ENCODE results near the gene DDOST.

Gene DDOST

DNA sequence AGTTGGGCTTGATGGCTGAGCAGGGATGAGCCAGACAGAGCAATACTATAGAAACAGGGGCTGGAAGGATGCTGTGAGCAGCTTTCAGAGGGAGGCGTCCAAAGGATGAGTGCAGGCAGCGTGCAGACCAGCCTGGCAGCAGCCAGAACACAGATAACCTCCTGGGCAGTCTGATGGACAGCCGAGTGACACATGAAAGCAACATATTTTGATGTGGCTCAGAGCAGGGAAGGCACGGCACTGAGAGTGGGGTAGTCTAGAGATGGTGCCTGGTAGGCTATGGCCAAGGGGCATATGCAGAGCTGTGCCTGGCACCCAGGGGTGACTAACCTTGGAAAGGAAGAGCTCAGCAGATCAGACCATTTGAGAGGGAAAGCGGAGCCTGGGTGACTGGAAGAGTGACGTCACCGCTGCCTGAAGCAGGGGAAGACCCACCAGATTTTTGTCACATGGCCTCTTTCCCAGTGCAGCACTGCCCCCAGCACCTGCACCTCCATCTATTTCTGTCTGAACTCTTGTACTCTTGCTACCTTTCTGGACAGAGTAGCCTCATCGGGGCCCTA lies 24.3 kb downstream of the DDOST start:
- no peak overlapping the region for H2AFZ ChIP-seq (ENCODE audit: low read depth, low read length)
- DNase-seq (no peak), ATAC-seq (ENCODE audit: insufficient read depth, low read depth) (no peak)
- no peaks in the 10 kb centered on the region; the same call in 1 of the 2 replicates for H3K79me2 ChIP-seq (ENCODE audit: insufficient read depth, low read length)
- H3K36me3 ChIP-seq (ENCODE audit: insufficient read depth, low read length) = peaks cover 15% of the 10 kb centered on the region
- no peak overlapping the region for H3K27ac ChIP-seq (ENCODE audit: low read length)
- no peak overlapping the region for H3K4me2 ChIP-seq (ENCODE audit: insufficient read depth, low read length)
- peaks cover 20% of the 10 kb centered on the region for H3K4me1 ChIP-seq (ENCODE audit: insufficient read depth, low read length)
- H3K9ac ChIP-seq (ENCODE audit: low read depth, low read length) = no peak overlapping the region
- H3K27me3 ChIP-seq (ENCODE audit: insufficient read depth, low read length, poor library complexity) = no peaks in the 10 kb centered on the region
- no peaks in the 10 kb centered on the region for H3K9me3 ChIP-seq (ENCODE audit: insufficient read depth, low read length, severe bottlenecking)
- no peak overlapping the region for H3K4me3 ChIP-seq (ENCODE audit: low read depth in 1 of 2, low read length in 2 of 2)
- H4K20me1 ChIP-seq (ENCODE audit: insufficient read depth, low read length) = peaks cover 4% of the 10 kb centered on the region
- TF ChIP-seq EZH2 (IDR thresholded peaks at IDR 0.05; ENCODE audit: borderline replicate concordance, low read depth, low read length, severe bottlenecking) = no peak
- TF ChIP-seq, protein P1, sequence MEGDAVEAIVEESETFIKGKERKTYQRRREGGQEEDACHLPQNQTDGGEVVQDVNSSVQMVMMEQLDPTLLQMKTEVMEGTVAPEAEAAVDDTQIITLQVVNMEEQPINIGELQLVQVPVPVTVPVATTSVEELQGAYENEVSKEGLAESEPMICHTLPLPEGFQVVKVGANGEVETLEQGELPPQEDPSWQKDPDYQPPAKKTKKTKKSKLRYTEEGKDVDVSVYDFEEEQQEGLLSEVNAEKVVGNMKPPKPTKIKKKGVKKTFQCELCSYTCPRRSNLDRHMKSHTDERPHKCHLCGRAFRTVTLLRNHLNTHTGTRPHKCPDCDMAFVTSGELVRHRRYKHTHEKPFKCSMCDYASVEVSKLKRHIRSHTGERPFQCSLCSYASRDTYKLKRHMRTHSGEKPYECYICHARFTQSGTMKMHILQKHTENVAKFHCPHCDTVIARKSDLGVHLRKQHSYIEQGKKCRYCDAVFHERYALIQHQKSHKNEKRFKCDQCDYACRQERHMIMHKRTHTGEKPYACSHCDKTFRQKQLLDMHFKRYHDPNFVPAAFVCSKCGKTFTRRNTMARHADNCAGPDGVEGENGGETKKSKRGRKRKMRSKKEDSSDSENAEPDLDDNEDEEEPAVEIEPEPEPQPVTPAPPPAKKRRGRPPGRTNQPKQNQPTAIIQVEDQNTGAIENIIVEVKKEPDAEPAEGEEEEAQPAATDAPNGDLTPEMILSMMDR (IDR thresholded peaks at IDR 0.05; ENCODE audit: borderline replicate concordance, extremely low read depth, low read length, poor library complexity, severe bottlenecking) = no peak

DNA sequence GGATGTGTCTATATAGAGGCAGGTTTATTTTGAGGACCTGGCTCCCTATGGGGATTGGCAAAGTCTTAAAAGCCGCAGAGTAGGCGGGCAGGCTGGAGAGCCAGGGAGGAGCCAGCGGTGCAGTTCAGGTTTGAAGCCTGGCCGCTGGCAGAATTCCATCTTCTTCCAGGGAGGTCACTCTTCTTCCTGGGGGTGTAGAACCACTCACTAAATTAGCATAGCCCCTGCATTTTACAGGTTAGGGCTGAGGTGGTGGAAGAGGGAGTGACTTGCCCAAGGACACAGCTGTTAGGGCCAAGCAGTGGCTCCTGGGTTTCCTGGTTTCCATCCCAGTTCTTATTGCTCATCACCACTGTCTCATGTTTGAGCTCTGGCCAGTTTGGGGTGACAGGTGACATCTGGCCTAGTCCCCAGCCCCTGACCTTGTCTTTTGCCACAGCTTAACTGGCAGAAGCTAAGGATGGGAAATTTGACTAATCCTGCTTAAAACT lies 26.5 kb downstream of the DDOST start:
- peaks cover 20% of the 10 kb centered on the region for H3K4me1 ChIP-seq (ENCODE audit: insufficient read depth, low read length)
- H3K4me3 ChIP-seq (ENCODE audit: low read depth in 1 of 2, low read length in 2 of 2) = peak overlapping the region; percentile 94 to 95; a peak in 3 of 4 replicates
- no peaks in the 10 kb centered on the region for H3K27me3 ChIP-seq (ENCODE audit: insufficient read depth, low read length, poor library complexity)
- peak overlapping the region; percentile 58; the same call in 1 of the 2 replicates for H3K27ac ChIP-seq (ENCODE audit: low read length)
- H3K9me3 ChIP-seq (ENCODE audit: insufficient read depth, low read length, severe bottlenecking) = no peaks in the 10 kb centered on the region
- TF ChIP-seq, protein P1 (IDR thresholded peaks at IDR 0.05; ENCODE audit: borderline replicate concordance, extremely low read depth, low read length, poor library complexity, severe bottlenecking) = no peak
- TF ChIP-seq EZH2 (IDR thresholded peaks at IDR 0.05; ENCODE audit: borderline replicate concordance, low read depth, low read length, severe bottlenecking) = no peak
- peak overlapping the region; percentile 74 for H2AFZ ChIP-seq (ENCODE audit: low read depth, low read length)
- DNase-seq = peak; percentile 45
- H3K4me2 ChIP-seq (ENCODE audit: insufficient read depth, low read length) = peak overlapping the region; percentile 77
- ATAC-seq (ENCODE audit: insufficient read depth, low read depth) = peak; percentile 70
- peaks cover 4% of the 10 kb centered on the region; the same call in 1 of the 2 replicates for H4K20me1 ChIP-seq (ENCODE audit: insufficient read depth, low read length)
- peak overlapping the region; percentile 94 for H3K9ac ChIP-seq (ENCODE audit: low read depth, low read length)
- peaks cover 9% of the 10 kb centered on the region for H3K36me3 ChIP-seq (ENCODE audit: insufficient read depth, low read length)
- no peaks in the 10 kb centered on the region; the same call in 1 of the 2 replicates for H3K79me2 ChIP-seq (ENCODE audit: insufficient read depth, low read length)

DNA sequence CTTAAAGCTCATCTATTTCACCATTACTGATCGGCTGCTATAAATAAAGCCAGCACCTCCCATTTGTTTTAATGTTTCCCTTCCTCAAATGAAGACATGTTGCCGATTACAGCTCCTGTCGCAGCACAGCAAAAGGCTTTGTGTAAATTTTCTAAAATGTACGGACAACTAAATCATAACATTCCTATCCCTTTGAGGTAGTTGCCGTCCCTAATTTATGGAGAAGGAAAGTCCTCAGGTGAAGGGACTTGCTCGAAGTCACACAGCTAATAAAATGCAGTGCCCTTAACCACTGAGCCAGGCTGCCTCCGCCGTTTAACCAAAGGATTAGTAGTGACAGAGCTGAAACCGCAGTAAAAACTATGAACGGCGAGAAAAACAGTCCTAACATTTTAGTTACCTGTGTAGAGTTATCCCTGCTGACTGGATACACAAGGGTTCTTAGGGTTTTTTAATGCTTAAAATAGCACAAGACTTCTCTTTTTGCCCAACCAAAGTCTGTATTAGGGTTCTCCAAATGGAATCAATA lies 27.0 kb downstream of the DDOST start:
- no peaks in the 10 kb centered on the region; the same call in 1 of the 2 replicates for H3K79me2 ChIP-seq (ENCODE audit: insufficient read depth, low read length)
- peaks cover 20% of the 10 kb centered on the region for H3K4me1 ChIP-seq (ENCODE audit: insufficient read depth, low read length)
- no peaks in the 10 kb centered on the region for H3K9me3 ChIP-seq (ENCODE audit: insufficient read depth, low read length, severe bottlenecking)
- peak; percentile 64 for ATAC-seq (ENCODE audit: insufficient read depth, low read depth)
- peak overlapping the region; percentile 58 for H3K27ac ChIP-seq (ENCODE audit: low read length)
- H2AFZ ChIP-seq (ENCODE audit: low read depth, low read length) = peak overlapping the region; percentile 74
- H3K27me3 ChIP-seq (ENCODE audit: insufficient read depth, low read length, poor library complexity) = no peaks in the 10 kb centered on the region
- TF ChIP-seq, protein P1 (IDR thresholded peaks at IDR 0.05; ENCODE audit: borderline replicate concordance, extremely low read depth, low read length, poor library complexity, severe bottlenecking) = no peak
- peaks cover 4% of the 10 kb centered on the region; the same call in 1 of the 2 replicates for H4K20me1 ChIP-seq (ENCODE audit: insufficient read depth, low read length)
- H3K4me3 ChIP-seq (ENCODE audit: low read depth in 1 of 2, low read length in 2 of 2) = peak overlapping the region; percentile 94 to 95; a peak in 3 of 4 replicates
- peaks cover 4% of the 10 kb centered on the region for H3K36me3 ChIP-seq (ENCODE audit: insufficient read depth, low read length)
- peak overlapping the region; percentile 94 for H3K9ac ChIP-seq (ENCODE audit: low read depth, low read length)
- H3K4me2 ChIP-seq (ENCODE audit: insufficient read depth, low read length) = peak overlapping the region; percentile 77
- peak; percentile 48 for DNase-seq
